ENCODE data around the gene CDK17.
"Not testable (repeated sequence)": the region's sequence is repeated elsewhere in the genome, so short reads cannot be mapped to it uniquely, and the experiment has no call there.

CDK17 gene

DNA sequence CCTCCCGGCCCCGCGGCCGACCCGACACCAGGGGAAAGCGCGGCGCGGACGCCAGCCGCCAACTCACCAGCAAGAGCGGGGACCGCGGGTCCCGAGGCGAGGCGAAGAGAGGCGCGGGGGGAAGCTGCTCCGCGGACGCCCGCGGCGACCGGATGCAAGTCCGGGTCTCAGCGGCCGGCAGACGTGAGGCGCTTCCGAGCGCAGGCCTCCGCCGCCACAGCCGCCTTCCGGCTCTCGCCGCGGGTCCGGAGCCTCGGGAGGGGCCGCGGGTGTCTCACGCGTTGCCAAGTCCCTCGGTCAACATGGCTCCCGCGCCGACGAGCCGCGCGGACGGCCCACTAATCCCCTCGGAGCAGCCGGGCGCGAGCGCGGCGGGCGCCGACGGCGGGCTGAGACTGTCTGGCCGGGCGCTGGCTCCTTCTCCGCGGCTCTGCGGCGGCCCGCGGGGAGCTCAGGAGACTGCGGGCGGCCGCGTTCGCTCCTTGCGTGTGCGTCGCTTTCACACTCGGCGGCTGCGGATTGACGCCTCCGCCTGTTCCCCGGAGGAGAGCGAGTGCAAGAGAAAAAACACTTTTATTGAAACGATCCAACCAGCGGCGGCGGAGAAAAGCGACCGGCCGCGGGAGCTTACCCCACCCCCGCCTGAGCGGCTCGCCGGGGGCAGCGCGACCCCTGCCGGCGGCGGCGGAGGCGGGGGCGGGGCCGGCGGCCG, at the start of gene CDK17:
Gene CDK17 (minus strand): TSS at position 521 of the 712 bp plus-strand sequence. CDS start 65,603 bp downstream, outside the sequence.
- peak; percentile 64 for DNase-seq (ENCODE audit: low read depth, low spot score)

DNA sequence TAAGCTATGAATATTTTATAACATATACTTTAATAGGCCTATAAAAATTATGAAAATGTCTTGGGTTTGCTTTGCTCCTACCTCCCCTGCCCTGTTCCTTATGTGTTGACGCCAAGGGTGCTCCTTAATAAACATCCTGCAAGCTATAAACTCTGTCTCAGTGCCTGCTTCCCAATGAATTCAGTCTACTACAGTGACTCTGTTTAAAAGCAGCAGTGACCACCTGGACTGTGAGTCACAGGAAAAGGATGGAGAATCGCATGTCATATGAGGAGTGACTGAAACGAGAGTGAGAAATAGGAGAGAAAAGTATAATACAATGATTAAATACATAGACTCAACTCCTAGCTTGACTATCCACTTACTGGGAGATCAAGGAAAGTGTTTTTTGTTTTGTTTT, 48.1 kb upstream of the CDK17 start:
- no peak for DNase-seq (ENCODE audit: low read depth, low spot score)

DNA sequence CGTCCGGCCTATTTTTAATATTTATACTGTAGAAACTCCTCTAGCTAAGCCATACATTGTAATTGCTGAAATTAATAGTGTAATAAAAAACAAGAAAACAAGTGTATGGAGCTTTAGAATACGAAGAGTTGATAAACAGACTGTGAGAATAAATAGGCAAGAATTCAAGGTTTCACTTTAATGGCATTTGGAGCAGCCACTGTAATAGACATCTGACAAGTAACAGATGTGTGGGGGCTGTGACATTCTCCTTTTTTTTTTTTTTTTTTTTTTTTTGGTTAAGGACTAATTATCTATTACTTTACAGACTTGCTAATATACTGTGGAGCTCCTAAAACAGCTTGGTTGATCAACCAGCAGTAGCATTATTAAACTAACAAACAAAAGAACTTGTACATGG, 47.0 kb upstream of the CDK17 start:
- no peak for DNase-seq (ENCODE audit: low read depth, low spot score)

DNA sequence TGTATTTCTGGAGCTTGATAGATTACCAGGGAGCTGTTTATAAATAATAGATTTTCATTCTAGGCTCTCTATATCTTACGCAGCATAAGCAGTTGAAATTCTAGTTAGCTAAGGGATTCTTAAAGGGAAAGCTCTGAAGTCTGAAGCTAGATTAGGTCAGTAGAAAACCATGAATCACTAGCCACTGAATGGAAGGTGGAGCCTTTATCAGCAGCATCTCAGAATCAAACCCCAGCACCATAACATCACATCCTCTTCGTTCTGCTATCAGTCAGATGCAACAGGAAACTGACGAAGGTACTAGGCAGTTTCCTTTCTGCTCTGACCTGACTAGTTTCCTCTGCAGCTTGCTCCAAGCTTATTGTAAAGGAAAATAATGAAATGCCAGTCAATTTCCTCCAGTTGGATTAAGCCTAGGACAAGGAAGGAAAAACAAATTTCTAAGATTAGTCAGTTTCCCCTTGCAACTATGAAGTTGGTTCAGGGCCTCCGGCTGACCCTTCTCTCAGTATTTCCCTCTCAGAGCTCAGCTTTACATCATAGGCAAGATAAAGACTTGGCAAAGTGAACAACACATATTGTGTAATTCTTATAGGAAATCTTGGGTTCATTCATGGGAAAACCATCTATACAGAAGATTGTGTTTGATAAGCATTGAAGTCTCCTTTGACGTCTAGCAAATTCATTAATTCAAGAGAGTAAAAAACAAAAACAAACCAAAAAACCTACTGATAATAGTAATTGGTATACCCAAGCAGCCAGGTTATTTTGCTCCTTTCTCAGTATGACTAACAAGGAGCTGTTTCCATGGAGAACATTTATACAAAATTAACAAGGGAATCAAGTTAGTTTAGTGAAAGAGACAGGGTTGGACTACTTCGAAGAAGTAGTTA, 45.7 kb upstream of the CDK17 start:
- no peak for DNase-seq (ENCODE audit: low read depth, low spot score)

DNA sequence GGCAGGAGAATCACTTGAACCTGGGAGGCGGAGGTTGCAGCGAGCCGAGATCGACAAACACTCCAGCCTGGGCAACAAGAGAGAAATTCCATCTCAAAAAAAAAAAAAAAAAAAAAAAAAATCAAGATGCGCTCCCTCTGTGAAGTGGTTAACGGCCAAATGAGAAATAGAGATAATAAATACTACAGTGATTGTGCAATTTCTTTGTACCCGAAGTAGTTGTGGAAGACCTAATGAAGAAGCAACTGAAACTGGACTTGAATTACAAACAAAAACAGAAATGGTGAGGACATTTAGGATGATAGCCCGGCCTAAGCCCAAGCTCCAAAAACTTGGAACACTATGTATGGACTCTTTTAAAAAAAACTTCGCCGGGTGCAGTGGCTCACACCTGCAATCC, 44.2 kb upstream of the CDK17 start:
- no peak for DNase-seq (ENCODE audit: low read depth, low spot score)

DNA sequence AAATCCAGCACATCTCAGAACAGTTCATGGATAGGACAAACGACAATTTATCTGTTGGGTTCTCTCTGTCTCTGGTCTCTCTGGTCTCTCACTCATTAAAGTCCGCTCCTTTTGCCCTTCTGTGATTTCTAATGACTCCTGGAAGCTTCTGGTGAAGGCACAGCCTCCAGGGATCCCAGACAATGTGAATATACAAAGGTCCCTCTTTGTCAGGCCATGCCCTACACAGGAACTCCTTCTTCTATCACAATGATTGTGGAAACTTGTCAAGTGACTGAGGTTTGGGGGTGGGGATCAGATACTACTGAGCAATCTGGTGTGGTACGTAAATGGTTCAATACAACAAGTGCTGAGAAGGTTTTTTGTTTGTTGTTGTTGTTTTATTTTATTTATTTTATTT, 42.7 kb upstream of the CDK17 start:
- DNase-seq (ENCODE audit: low read depth, low spot score): no peak

DNA sequence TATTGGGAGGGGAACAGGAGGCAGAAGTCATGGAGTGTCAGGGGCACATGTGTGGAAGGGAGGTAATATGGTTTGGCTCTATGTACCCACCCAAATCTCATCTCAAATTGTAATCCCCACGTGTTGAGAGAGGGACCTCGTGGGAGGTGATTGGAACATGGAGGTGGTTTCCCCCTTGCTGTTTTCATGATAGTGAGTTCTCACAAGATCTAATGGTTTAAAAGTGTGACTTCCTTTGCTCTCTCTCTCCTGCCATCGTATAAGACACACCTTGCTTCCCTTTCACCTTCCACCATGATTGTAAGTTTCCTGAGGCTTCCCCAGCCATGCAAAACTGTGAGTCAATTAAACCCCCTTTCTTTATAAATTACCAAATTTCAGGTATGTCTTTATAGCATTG, 41.6 kb upstream of the CDK17 start:
- no peak for DNase-seq (ENCODE audit: low read depth, low spot score)

DNA sequence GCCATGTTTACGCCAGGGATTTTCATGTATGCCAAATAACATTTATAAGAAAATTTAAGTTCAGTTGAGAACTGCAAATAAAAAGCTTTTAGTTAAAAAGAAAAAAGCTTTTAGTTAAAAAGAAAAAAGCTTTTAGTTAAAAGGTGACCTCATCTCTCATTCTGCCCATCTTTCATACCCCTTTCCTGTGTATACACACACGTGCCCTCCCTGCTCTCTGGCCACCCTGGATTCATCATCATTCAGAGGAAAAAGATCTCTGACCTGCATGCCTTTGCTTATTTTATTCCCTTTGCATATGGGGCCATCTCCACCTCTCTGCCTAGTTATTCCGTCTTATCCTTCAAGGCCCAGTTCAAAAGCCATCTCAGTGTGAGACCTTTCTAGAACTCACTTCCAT, 38.1 kb upstream of the CDK17 start:
- DNase-seq (ENCODE audit: low read depth, low spot score): no peak

DNA sequence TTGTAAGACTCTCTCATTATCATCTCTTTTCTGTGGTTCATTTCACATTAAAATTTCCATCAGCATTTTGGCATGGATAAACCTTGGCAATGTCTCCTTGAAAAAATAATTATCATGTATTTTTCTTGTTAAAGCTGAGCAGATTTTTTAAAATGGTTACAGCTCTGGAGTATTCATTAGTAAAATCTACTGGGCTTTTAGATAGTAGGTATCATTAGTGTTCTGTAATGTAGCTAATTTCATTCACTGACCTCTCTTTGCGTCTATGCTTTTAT, 36.9 kb upstream of the CDK17 start:
- DNase-seq (ENCODE audit: low read depth, low spot score): no peak

DNA sequence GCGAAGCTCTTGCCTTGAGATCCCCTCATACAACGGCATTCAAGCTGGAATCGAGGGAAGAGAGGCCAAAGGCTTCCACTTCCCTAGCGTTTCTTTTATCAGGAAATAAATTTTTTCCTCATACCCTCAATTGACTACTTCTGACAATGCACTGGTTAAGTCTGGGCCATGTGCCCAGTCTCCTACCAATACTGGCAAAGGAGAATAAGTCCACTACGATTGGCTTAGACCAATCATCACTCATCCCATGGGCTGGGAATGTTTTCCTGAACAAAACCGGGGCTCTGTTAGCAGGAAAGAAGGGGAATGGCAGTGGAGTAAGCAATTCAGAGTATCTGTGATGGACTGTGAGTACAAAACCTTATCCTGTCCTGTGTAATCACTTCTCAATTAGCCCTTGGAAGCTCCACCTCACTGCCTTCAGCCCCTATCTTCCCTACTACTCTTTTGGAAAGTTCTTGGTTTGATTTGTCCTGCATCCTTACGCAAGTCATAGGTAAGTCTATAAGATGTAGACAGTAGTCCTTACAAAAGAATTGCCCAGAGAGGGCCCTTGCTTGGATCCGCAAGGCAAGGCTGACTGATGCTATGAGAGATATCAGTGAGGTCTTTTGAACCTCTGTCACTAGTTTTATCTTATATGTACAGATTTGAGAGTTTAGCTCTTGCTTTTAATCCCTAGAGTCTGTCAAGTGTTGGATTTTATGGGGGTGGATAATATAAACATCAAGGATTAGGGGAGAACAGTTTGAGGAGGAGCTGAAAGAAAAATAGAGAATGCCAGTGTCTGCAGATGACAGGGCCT, 36.3 kb upstream of the CDK17 start:
- DNase-seq (ENCODE audit: low read depth, low spot score): no peak

DNA sequence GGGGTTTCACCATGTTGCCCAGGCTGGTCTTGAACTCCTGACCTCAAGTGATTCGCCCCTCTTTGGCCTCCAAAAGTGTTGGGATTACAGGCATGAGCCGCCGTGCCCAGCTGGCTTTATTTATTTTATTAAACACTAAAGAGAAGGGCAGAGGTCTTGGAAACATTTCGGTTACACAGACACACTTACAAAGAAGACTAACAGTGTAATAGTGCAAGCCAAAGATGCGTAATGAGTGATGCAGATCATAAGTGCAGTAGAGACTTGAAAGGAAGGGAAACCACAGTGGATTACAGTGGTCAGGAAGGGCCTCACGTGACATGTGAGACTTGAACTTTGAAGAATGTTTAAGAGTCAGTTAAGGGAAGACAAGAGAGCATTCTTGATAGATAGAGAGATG, 33.9 kb upstream of the CDK17 start:
- peak; percentile 74 for DNase-seq (ENCODE audit: low read depth, low spot score)

DNA sequence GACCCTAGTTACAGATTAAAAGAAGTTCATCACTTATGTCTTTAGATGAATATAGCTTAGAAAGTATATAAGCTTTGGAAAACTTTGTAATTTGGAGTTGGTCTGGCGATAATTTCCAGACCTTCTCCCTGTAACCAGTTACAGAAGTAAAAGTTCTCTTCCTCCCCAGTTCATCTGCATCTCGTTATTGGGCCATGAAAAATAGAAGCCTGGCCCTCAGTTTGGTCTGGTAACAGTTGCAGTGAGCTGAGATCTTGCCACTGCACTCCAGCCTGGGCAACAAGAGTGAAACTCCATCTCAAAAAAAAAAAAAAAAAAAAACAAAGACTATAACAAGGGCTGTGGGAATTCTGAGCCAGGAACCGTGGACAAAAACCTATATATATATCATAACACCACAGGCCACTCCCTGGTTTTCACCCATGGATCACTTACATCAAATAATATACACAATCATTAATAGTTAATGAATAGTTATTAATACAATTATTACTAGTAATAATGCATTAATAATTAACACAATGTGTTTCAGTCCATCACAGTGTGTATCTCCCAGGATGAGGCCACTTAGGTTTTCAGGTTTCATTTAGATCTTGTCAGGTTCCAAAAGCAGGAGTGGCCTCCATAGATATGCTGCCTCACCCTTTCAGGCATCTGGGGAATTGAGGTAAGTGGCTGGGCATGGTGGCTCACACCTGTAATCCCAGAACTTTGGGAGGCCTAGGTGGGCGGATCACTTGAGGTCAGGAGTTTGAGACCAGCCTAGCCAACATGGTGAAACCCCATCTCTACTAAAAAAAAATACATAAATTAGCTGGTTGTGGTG, 32.5 kb upstream of the CDK17 start:
- DNase-seq (ENCODE audit: low read depth, low spot score): not testable (repeated sequence)

DNA sequence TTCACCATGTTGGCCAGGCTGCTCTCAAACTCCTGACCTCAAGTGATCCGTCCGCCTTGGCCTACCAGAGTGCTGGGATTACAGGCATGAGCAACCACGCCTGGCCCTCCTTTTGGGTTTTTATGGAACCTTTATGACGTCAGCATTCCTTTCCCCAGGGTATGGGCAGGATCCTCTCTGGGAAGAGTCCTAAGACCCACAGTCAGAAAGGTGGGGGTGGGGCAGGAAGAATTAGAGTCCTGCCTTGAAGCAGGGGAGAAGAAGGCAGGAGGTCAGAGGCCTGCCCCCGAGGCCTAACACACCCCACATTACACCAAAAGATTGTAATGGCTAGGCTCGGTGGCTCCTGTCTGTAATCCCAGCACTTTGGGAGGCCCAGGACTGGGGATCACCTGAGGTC, 30.8 kb upstream of the CDK17 start:
- no peak for DNase-seq (ENCODE audit: low read depth, low spot score)

DNA sequence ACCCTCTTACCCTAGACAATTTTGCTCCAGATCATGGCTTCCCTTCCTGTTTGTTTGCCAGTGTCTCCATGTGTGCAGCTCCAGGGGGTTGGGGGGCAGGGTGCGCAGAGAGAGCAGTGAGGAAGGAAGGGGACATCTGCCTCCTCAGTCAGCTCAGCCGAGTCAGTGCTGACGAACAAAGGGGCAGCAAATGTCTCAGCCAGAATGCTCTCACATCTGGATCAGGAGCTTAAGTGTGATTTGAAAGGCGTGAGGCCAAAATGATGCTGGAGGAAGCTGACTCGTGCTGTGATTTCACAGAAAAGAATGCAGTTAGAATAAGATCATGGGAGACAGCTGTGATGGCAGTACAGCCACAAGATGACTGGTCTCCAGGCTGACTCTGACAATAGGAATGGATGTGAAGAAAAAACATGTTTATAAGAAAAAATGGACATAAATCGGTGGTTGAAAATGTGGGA, 27.1 kb upstream of the CDK17 start:
- peak; percentile 98 for DNase-seq (ENCODE audit: low read depth, low spot score)

DNA sequence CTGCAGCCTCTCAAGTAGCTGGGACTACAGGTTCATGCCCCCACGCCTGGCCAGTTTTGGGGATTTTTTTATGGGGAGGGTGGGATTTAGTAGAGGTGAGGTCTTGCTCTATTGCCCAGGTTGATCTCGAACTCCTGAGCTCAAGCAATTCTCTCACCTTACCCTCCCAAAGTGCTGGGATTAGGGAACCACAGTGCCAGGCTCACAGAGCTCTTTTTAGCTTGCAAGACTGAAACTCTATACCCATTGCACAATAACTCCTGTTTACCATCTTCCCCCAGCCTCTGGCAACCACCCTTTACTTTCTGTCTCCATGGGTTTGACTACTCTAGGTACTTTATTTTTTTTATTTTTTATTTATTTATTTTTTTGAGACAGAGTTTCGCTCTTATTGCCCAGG, 25.7 kb upstream of the CDK17 start:
- DNase-seq (ENCODE audit: low read depth, low spot score): no peak

DNA sequence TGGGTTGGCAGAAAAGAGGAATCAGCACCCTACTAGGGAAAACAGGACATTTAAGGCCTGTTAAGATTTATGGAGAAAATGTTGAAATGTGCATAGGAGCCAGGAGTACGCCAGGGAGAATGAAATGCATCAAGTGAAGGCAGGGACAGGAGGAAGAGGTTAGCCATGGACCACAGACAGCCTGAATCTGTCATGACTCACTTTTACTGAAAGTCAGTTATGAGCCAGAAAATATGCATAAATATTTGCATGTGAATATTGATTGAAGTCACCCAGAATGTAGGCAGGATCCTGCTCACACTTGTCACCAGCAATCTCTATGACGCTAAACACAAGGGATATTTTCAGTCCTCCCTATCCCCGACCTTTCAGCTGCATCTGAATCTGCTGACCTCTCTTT, 25.1 kb upstream of the CDK17 start:
- DNase-seq (ENCODE audit: low read depth, low spot score): no peak

DNA sequence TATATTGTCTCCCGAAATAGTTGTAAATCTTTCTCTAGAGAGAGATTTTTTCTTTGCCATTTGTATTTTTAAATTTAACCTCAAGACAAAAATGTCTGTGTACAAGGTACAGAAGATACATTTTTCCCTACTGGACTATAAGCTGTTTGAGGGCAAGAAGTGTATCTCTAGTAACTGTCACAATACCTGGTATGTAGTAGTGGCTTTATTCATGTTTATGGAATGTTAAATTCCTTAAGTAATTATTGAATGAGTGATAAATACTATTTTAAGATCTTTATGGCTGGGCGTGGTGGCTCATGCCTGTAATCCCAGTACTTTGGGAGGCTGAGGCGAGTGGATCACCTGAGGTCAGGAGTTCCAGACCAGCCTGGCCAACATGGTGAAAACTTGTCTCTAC, 24.4 kb upstream of the CDK17 start:
- no peak for DNase-seq (ENCODE audit: low read depth, low spot score)

DNA sequence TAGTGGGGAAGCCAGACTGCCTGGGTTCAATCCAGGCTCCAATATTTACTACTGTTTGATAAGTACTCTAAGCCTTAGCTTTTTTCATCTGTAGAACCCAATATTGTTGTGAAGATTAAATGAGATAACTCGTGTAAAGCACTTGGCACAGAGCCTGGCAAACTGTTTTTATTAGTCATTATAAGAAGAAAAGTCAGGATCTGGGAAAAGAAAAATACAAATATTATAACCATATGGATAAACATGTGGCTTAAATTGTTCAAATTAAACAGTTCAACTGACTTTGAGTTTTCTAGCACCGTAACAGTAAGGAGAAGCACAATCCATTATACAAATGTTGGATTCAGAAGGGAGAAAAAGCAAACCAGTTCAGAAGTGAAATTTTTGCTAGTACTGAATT, 22.0 kb upstream of the CDK17 start:
- DNase-seq (ENCODE audit: low read depth, low spot score): no peak

DNA sequence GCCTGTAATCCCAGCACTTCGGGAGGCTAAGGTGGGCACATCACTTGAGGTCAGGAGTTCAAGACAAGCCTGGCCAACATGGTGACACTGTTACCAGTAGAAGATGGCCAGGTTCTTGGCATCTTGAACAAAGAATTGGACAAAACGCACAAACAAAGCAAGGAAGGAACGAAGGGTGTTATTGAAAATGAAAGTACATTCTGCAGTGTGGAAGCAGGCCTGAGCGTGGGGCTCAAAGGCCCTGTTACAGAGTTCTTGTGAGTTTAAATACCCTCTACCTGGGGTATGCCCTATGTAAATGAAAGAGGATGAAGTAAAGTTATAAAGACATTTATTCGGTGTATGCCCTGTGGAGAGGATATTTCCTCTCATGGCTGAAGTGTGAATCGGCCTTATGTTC, 20.8 kb upstream of the CDK17 start:
- no peak for DNase-seq (ENCODE audit: low read depth, low spot score)

DNA sequence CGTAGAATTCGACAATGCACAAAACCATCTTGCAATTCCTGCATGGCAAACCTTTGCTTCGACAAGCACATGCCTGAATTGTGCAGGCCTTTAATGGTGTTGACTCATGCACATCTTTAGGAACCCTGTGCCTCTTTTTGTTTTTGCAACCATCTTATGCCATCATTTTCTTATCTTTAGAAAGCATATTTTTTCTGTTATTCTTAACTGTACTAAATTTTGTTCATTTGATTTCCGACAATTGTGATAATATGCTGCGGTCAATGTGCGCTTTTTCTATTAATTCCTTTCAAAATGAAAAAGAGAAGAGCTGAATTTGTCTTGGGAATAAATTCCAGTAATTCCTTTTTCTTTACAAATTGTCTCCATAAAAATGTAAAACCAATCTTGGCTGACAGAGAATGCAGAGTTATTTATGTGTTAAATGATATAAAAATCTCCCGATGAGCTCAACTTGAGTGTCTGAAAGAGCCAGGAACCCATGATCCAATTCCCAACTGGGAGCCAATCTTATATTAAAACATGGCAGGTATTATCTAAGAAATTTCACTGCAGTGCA, 20.1 kb upstream of the CDK17 start:
- DNase-seq (ENCODE audit: low read depth, low spot score): no peak

DNA sequence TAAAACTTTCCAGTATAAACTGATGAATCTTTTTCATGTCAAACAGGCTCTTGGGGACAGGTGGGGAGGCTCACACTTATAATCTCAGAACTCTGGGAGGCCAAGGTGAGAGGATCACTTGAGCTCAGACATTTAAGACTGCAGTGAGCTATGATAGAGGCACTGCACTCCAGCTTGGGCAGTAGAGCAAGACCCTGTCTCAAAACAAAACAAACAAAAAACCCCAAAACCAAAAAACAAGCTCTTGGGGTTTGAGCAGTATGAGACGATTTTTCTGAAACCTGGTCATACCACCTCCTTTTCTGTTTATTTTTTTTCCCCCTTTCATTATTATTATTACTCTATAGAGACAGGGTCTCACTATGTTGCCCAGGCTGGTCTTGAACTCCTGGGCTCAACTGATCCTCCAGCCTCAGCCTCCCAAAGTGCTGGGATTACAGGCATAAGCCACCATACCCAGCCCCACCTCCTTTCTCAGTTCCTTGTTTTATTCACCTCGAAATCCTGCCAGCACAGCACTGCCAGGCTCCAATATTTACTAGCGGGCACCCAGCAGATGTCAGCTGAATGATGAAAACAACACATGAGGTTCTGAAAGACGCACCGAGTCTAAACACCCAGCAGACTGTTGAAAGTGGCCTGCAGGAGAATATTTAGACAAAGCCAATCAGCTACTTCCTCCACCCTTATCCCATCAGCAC, 19.5 kb upstream of the CDK17 start:
- no peak for DNase-seq (ENCODE audit: low read depth, low spot score)
